CMK (cell line): Measurements from ENCODE around the gene COL5A2.

ENCODE experiments used
- DNase-seq: peaks from one replicate; pipeline ENCODE4 v3.0.0-alpha.2; 2010; ENCODE audit warnings: low read depth

Gene COL5A2

DNA sequence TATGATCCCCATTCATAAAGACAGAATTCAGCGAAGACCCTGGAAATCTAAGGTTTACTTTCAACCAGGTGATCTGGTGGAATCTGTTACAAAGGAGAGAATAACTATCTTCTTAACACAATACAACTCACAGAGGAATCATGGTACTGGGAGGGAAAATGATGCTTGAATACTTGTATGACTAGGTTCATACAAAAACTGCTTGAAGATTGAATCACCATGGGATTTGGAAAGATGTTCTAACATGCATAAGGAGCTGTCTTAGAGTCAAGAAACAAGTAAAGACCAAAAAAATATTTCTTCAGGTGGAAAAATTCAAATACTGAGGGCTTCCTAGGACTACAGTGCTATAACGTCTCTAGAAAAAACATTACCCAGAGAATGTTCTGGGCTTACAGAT is 32.2 kb downstream of the COL5A2 start:
- DNase-seq, result no peak

DNA sequence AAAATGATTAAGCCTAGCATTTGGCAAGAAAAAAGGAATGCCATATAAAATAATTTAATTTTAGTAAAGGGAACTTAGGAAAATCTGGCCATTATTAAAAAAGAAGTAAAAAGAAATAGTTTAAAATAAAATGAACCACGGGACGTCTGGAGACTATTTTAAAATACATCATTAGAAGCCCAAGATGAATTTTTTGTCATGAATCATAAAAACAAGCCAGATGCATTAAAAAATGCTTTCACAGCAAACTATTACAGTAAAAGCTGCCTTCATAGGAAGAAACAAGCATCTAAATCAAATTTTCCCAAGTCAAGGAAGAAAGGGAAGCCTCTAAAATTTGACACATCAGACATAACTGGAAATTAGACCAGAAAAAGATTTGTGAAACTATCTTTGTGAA is 33.0 kb downstream of the COL5A2 start:
- DNase-seq, result no peak

DNA sequence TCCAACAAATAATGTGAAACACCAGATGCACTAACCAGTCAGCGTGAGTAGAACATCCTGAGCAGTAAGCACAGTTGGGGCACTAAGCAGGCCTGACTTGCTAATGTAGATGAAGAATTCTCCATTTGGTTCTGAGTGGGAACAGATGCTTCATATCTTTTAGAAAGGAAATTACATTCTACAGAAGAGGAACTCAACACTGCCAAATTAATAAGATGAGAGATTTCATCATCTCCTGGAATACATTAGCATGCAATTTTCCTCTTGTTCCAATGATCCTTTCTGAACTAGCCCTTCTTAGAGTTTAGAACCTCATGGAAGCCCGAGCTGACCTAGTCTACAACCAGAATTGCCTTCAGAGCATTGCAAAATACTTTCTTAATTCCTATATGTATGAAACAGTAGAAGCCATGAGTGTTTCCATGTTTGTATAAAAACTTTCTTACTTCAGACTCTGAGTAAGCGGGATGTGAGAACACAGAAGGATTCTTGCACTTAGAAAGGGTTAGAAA is 34.8 kb downstream of the COL5A2 start:
- DNase-seq, result no peak

DNA sequence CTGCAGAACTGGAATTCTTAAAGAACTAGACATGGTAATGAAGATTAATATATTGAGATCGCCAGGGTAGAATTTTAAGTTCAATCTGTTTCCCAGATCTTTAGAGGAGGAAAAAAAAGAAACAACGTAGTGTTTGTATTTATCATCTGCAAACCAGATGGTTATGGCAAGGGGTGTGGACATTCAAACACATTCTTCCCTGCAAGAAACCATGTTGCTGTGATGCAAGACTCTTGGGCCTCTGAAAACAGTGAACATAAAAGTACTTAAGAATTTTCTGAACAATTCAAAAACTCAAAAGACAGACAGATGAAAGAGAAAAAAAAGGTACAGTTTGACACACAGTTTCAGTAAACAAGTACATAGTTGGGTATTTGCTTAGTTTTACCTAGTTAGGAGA is 35.6 kb downstream of the COL5A2 start:
- DNase-seq, result no peak

DNA sequence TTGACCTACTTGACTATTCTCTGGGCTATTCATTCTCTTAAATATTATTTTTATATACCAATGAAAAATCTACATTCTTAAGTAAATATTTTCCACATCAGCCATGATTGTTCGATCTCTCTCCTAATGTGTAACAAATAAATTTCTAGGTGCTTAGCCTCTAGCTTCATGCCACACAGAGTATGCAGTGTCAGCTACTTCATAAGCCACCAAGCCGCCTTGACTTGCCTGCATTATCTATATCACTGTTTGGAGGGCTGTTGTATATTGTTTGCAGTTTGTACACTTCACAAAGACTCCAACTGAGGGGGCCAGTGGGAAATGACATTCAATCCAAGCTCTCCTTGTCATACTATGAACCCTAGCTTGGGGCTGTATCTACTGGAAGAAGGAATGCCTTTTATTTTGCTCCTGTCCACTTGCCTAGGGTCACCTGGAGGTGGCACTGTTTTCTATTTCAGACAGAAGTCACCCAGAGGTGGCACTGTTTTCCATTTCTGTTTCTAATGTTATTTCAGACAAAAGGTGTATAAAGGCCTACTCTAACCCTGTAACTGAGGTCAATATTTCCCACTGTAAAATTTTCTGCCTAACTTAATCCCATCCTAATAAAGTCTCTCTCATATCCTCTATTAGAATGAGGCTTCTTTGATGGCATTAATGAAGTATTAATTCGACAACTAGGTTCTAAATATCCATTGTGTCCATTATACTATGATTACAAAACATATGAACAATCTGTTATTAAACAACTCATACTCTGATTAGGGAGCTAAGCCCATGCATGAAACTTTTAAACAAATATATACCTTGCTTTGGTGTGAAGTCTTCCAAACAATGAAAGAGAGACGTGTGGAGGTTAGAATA is 36.4 kb downstream of the COL5A2 start:
- DNase-seq, result no peak

DNA sequence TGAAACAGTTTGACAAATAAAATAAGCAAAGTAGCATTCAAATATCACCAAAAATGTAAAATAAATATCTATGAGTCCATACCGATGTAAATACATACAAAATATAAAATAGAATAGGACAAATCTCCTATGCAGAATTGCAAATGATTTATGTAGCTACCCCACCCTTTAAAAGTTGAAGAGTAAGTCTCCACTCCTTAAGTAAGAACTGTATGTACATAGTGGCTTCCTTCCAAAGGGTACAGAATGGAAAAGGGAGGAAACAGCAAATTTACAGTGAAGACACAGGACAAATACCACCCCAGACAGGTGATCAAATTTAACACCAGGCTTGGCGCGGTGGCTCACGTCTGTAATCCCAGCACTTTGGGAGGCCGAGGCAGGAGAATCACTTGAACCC is 40.8 kb downstream of the COL5A2 start:
- no peak for DNase-seq

DNA sequence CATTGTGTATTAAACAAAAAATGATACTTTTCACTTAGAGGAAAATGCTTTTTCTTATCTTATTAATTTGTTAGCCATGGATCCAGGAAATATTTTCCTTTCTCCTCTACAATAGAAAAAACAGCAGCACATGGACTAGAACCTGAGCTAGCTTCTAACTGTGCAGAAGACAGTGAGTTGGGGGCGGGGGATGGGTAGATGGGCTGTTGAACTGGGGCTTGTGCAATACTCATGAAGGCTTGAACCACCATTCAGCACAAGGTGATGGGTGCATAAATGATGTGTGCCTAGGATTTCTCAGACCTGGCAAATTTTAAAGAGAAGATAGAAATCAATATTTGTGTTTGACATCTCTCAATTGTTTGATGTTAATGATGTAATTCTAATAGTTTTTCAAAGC is 42.0 kb downstream of the COL5A2 start:
- DNase-seq, result no peak

DNA sequence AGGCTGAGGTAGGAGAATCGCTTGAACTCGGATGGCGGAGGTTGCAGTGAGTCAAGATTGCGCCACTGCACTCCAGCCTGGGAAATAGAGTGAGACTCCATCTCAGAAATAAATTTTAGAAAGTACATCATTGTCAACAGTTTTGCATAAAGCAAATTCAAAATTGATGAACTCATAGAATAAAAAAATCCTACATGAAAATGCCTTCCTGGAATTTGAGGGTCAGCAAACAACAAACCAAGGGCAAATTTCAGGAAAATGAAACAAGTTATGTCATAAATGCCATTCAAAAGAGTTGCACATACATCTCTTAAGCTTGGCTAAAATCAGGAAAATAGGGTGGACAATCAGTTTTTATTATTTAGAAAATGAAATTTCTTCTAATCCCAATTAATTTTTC is 45.1 kb downstream of the COL5A2 start:
- DNase-seq, result no peak

DNA sequence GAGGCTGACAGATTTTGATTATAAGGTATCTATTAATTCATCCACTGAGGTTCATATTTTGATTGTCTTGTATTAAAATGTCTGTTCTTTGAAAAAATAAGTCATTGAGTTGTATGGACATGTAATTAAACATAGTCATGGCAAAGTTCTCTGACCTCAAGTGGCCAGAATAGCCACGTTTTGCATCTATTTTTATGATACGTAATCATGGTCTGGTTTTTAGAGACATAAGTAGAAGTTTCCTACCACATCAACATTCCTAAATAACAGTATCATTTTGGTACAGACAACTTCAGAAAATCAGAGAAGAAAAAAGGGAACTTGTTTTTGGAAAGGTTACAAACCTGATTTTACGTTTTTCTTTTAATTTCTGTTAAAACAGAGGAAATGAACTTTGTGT is 47.6 kb downstream of the COL5A2 start:
- no peak for DNase-seq

DNA sequence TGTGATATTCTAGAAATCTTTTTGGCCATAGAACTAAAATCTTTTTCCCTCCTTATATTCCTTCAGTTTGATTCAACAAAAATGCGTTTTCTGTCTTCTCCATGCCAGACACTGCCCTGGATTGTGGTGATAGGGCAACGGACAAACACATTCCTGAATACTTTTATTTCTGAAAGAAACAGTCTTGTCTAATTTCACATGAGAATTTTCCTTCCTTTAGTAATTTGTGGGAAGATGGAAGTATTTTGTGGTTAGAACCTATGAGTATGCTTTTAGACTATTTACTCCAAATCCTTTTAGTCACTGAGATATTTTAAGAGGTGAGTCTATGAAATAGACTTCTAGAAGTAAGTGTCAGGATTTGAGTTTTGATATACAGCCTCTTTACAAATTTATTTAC is 49.6 kb downstream of the COL5A2 start:
- no peak for DNase-seq

DNA sequence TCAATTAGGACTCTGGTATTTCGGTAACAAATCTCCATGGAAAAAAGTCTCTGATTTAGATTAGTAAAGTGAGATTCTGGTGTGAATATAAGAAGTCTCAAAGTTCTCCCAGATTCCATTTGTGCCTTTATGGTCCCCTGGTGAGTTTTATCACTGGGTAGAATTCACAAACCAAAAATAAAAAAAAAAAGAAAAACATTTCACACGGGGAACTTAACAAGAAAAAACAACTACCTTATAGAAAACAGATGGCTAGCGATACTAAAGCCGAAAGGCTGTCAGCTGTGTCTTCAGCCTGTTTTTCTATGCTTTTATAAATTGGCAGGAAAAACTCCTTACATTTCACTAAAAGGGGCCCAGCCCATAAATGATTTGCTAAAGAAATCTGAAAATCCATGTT is 50.6 kb downstream of the COL5A2 start:
- no peak for DNase-seq

DNA sequence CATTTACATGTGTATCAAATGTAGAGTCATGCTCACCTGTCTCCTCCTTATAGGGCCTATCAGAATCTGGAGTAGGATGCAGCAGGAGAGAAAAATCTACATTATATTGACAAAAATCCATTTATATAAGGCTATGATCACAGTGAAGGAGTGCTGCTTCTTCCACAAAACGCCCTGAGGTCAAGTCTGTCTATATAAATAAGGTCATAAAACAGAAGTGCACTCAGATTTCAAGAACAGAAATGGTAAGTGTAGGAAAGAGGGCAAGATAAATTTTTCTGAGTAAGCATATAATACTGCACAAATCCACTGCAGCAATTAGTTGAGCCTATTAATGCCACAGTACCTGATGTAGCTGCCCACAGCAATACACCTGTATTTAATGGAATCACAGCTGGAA is 51.8 kb downstream of the COL5A2 start:
- no peak for DNase-seq

DNA sequence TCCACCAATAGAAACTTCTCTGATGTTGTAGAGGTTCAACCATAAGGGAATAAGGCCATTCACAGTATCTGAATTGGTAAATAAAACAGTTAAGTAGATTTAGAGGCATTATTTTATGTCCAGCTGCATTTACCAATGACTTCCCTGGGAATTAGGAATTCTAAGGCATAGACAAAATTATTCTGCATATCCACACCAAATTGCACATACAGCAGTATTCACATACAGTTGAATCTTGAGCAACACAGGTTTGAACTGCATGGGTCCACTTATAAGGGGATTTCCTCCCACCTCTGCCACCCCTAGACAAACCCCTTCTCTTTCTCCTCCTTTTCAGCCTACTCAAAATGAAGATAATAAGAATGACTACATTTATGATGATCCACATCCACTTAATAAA is 54.4 kb downstream of the COL5A2 start:
- DNase-seq, result no peak

DNA sequence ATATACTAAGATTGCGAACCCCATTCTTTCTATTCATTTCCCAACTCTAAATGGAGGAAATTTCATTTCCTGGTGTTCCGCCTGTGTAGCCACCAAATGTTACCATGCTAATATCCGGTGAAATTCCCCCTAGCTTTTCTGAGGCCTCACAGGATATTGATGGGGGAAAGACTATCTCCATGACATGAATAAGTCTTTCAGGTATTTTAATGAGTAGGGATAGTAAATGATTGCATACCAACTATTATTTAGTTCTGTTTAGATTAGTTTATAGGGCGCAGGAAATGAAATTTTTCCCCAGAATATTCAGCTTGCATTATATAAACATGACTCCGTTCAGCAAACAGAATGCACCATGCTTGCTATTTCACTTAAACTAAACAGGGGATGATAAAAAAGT is 55.4 kb downstream of the COL5A2 start:
- no peak for DNase-seq

DNA sequence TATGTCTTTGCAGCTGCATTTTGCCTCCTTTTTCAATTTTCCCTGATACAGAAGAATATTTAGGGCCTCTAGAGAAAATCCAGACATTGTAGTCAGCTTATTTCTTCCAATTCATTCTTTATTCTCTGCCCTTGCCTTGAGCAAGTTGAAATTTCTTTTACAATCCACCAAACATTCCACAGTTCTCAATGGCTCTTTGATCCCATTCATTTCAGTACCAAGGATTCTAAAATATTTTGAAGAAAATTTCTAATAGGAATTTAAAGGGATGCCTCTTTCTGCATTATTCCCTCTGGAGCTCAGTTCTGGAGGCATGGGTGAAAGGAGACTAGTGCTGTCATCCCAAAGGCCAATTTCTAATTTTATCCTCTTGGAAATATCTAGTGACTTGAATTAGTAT is 61.2 kb downstream of the COL5A2 start:
- no peak for DNase-seq

DNA sequence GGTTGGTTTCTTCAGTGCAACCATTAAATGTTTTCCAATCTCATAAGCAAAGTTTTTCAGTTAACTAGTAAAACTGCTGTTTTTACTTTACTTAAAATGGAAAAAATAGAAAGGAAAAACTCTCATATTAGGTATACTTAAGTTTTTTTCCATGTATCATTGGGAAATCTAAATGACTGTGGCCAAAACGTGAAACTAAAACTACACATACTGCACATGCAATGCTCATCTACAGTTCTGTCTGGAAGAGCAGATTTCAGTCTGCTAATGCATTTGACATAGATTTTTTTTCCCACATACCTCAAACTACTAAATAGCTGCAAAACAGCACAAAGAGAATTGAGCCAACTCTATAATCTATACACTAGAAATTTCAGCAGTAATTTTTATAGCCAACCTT is 62.6 kb downstream of the COL5A2 start:
- DNase-seq, result no peak

DNA sequence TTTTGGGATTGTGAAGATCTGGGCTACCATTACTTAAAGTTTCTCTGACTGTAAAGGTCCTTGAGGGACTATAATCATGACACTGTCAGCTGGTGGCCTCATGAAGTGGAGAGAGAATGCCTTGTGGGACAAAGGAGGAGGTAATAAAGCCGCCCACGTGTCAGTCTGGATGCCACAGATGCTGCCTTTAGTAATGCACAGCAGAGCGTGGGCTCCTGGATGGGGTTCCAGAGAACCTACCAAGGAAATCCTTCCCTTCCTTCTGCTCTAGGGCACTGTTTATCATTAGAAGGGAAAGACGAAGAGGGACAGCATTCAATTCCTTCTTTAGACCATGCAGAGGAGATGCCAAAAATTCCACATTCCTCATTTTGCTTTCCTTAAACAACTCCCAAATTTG is 63.5 kb downstream of the COL5A2 start:
- DNase-seq, result no peak

DNA sequence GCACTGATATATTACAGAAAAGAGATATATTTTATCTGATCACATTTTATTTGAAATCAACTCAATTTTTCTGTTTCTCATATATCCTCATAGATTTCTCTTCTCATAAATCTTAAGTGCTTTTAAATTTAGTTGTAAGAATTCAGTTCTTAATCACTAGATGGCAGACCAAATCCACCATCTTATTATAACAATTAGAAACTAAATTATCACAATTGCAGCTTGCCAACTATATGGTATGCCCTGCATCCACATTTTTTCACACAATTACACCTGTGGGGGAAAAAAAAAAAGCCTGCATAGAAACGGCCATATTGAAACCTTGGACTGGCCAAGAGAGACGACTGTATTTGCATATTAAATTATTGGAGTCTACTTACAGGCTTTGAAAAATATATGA is 64.4 kb downstream of the COL5A2 start:
- DNase-seq, result no peak

DNA sequence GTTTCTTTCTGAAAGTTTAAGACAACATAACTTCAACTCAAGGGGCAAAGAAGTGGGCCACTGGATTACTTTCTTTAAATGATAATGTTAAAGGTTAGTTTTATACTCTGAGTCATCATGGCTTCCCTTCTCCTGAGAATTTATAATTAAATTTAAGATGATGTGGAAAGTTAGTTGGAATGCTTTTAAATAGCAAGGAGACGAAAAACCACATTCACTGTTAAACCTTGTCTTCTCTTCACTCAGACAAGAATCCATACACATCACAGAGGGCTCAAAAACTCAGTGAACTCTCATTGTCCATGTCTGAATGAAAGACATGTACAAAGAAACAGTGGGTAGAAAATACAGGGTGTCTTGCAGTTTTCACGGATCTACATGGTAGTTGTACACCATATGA is 65.6 kb downstream of the COL5A2 start:
- DNase-seq, result no peak

DNA sequence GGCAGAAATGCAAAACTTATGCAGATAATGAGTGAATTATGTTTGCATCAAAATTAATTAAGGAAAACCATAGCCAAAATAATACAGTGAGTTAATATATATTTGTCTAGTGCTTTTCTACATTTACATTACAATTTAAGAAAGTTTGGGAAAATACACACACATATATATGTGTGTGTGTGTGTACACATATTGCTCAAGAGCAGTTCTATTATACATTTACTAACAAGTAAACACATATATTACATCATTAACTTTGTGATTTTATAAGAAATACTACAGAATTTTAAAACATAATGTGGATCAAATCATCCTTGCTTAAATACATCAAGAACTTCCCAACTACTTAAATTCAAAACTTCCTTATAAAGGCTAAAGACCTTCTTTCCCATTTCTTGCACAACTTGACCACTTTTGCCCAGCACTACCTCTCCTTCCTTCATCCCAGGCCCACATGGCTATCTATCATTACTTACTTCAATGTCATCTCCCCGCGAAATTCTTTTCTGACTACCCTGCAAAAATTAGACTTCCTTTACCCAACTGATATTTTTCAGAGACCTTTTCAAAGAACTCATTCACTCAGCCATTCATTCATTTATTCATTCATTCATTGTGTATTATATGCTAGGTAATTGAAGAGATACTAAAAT is 68.4 kb downstream of the COL5A2 start:
- no peak for DNase-seq

DNA sequence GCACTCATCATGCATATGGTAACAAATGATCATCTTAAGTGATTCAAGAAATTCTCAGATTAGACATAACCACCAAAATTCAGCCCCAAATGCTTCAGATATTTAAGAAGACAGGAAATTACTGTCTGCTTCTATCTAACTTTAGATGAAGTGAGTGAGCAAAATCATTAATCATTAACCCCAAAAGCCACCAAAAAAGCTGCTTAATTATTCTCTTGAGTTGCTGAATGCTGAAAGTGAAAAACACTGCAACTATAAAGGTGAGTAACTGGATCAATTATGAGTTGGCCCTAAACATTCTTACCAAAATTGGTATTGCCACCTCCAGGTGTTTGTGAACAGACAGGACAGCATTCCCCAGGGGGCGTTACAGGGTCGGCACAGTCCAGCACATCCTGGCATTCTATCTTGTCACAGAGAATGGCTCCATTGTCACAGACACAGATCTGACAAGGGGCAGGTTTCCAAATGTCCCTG is 69.6 kb downstream of the COL5A2 start:
- no peak for DNase-seq

DNA sequence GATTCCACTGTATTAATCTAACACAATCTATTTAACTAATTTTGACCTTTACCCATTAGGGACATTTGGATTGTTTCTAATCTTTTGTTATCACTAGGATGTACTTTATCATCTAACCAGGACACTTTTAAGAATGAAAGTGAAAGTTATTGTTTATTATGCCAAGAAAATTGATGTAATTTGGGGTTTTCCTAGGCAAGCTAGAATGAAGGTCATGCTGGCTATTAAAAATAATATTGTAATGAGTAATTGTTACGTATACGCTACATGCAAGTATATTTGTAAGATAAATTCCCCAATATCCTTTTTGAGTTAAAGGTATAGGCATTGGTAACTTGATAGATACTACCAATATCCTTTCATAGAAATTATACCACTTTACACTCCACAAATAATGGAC is 74.6 kb downstream of the COL5A2 start:
- no peak for DNase-seq

DNA sequence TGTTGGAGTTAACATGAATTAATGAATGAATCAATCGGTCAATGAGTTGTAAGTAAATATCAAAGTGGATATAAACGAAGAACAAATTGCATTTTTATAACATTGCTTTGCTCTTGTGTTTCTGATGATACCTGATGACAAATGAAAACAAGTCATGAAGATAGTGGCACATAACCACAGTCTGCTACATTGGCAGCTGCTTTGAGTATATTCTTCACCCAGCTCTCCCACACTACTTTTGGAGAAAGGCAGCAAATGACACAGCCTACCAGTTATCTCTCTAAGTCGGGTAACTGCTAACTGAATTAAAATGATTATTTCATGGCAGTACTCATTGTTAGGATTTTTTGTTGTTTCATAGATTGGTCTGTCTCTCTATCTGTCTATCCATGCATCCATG is 76.8 kb downstream of the COL5A2 start:
- DNase-seq, result no peak

DNA sequence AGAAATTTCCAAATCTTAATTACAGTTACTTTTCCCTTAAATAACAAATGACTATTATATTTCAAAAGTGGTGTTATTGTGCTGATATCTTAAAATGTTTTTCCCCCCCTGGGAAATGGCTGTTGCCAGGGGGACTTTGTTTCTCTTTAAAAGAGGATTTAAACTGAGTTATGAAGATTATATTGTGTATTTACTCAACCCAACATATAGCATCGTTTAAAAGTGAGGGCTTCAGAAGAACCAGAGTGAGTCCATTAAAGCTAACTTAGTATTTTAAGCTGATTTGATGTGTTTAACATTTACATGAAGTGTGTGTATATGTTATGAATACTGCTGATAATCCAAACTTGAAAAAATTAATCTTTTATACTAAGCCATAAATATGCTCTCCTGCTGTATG is 81.6 kb downstream of the COL5A2 start:
- no peak for DNase-seq
